ENCODE data around the gene LTB4R.

GRCh38 chr14:24315243-24315806, 4.0 kb downstream of the LTB4R start:
- TF ChIP-seq EZH2 (IDR thresholded peaks at IDR 0.05; ENCODE audit: low read depth) (no peak), CTCF (conservative IDR thresholded peaks at IDR 0.05) (no peak)

Measured in PC-9 (cell line).